GM18951 (cell line): ENCODE data around the gene GALNTL6.
"Not testable (repeated sequence)": the region's sequence is repeated elsewhere in the genome, so short reads cannot be mapped to it uniquely, and the experiment has no call there.

ENCODE experiments used
- POLR2A ChIP-seq: IDR thresholded peaks from 4 replicates; pipeline ENCODE4 v1.6.1; 2011; ENCODE audit warnings: mild to moderate bottlenecking; ENCODE audit not compliant: insufficient read length, insufficient read depth; ENCODE audit errors: extremely low read depth
- in situ Hi-C: fragments of 300-500 bp; cut with MboI; formaldehyde crosslinking; loops from one replicate; pipeline ENCODE4 v1.12.0; 2022; ENCODE audit warnings: low sequenced_read_pairs, mixed read lengths, inconsistent platforms; ENCODE audit not compliant: unreplicated experiment

GALNTL6 gene

GRCh38 chr4:173038192-173038896 lies 1225.1 kb downstream of the GALNTL6 start:
- no peak for TF ChIP-seq POLR2A
- in situ Hi-C loops = no loop called here

- in situ Hi-C loops = no loop called here
- TF ChIP-seq POLR2A = no peak
Measured at GRCh38 chr4:173039617-173040577, 1226.7 kb downstream of the GALNTL6 start.

- in situ Hi-C loops = no loop called here
- no peak for TF ChIP-seq POLR2A
Measured at GRCh38 chr4:173041482-173041881, 1228.3 kb downstream of the GALNTL6 start.

GRCh38 chr4:173042139-173042538 lies 1228.9 kb downstream of the GALNTL6 start:
- in situ Hi-C loops = not testable (repeated sequence)

GRCh38 chr4:173044340-173044739 lies 1231.1 kb downstream of the GALNTL6 start:
- in situ Hi-C loops = no loop called here
- no peak for TF ChIP-seq POLR2A

- in situ Hi-C loops = no loop called here
- TF ChIP-seq POLR2A = no peak
Measured at GRCh38 chr4:173045571-173045970, 1232.4 kb downstream of the GALNTL6 start.

- TF ChIP-seq POLR2A = no peak
- in situ Hi-C loops = no loop called here
Measured at GRCh38 chr4:173046144-173046543, 1232.9 kb downstream of the GALNTL6 start.

GRCh38 chr4:173046818-173047217 lies 1233.6 kb downstream of the GALNTL6 start:
- in situ Hi-C loops = no loop called here

GRCh38 chr4:173051232-173051631 lies 1238.0 kb downstream of the GALNTL6 start:
- in situ Hi-C loops = no loop called here
- no peak for TF ChIP-seq POLR2A

More at GRCh38 chr4:173046818-173047217, 1233.6 kb downstream of the GALNTL6 start:
- no peak for TF ChIP-seq POLR2A

GRCh38 chr4:173051716-173052115 lies 1238.5 kb downstream of the GALNTL6 start:
- TF ChIP-seq POLR2A = no peak
- in situ Hi-C loops = no loop called here

- in situ Hi-C loops = no loop called here
- no peak for TF ChIP-seq POLR2A
Measured at GRCh38 chr4:173052439-173052838, 1239.2 kb downstream of the GALNTL6 start.

GRCh38 chr4:173056271-173056670 lies 1243.1 kb downstream of the GALNTL6 start:
- in situ Hi-C loops = no loop called here
- TF ChIP-seq POLR2A = no peak

- in situ Hi-C loops = no loop called here
- TF ChIP-seq POLR2A = no peak
Measured at GRCh38 chr4:173056710-173057109, 1243.5 kb downstream of the GALNTL6 start.

- no peak for TF ChIP-seq POLR2A
- in situ Hi-C loops = no loop called here
Measured at GRCh38 chr4:173057442-173057841, 1244.2 kb downstream of the GALNTL6 start.
